AG04449 (cell line): ENCODE data around the gene ZNF334.

Source experiments
- CTCF ChIA-PET: fragments of 350-600 bp; formaldehyde crosslinking; extraction: SDS; loops from one replicate; lab custom pipeline; 2021; ENCODE audit warnings: antibody characterized with exemption; lab: Yijun Ruan, JAX
- POLR2A ChIA-PET: fragments of 400-600, 350-600 bp; formaldehyde crosslinking; extraction: SDS; loops from one replicate; lab custom pipeline; 2020; ENCODE audit warnings: antibody characterized with exemption, inconsistent platforms; lab: Yijun Ruan, JAX
- DNase-seq: peaks from one replicate; pipeline ENCODE4 v3.0.0-alpha.2; 2010; ENCODE audit warnings: low read depth, low spot score
- H3K4me3 ChIP-seq: 2 replicates; pipeline ENCODE4 v1.5.1; 2011; ENCODE audit warnings: low read depth, mild to moderate bottlenecking, control low read depth, low read length
- TF ChIP-seq, protein P1 (sequence below): IDR thresholded peaks from one replicate; pipeline ENCODE4 v1.5.1; 2011; ENCODE audit warnings: mild to moderate bottlenecking, moderate library complexity, low read length, control low read depth, inconsistent platforms; ENCODE audit not compliant: insufficient read depth; ENCODE audit errors: missing control alignments

ZNF334 gene

DNA sequence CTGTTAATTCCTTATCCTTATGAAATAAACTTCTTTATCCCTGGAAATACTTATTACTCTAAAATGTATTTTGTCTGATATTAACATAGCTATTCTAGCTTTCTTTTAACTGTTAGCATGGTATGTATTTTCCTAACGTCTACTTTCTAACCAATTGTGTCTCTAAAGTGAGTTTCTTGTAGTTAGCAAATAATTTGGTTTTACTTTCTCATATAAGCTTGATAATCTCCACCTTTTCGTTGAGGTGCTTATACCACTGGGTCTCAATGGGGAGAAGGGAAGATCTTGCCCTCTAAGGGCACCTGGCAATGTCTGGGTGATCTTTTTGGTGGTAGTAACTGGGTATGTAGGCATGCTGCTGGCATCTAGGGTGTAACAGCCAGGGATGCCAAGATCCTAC lies 25.7 kb downstream of the ZNF334 start:
- H3K4me3 ChIP-seq, result no peak overlapping the region
- POLR2A ChIA-PET, result no interaction called here
- no peak for DNase-seq
- TF ChIP-seq, protein P1, sequence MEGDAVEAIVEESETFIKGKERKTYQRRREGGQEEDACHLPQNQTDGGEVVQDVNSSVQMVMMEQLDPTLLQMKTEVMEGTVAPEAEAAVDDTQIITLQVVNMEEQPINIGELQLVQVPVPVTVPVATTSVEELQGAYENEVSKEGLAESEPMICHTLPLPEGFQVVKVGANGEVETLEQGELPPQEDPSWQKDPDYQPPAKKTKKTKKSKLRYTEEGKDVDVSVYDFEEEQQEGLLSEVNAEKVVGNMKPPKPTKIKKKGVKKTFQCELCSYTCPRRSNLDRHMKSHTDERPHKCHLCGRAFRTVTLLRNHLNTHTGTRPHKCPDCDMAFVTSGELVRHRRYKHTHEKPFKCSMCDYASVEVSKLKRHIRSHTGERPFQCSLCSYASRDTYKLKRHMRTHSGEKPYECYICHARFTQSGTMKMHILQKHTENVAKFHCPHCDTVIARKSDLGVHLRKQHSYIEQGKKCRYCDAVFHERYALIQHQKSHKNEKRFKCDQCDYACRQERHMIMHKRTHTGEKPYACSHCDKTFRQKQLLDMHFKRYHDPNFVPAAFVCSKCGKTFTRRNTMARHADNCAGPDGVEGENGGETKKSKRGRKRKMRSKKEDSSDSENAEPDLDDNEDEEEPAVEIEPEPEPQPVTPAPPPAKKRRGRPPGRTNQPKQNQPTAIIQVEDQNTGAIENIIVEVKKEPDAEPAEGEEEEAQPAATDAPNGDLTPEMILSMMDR, result no peak
- CTCF ChIA-PET, result no interaction called here

- TF ChIP-seq, protein P1, result no peak
- ChIA-PET POLR2A (no interaction called here), CTCF (interaction anchor here (1.2 kb wide), 1 partner anchor 14 kb away, joined by 3 read pairs; no protein-coding TSS in a partner anchor)
- no peak overlapping the region for H3K4me3 ChIP-seq
- no peak for DNase-seq
These were observed 27.9 kb downstream of the ZNF334 start for GRCh38 chr20:46485431-46485830.

- TF ChIP-seq, protein P1, result no peak
- ChIA-PET CTCF (interaction anchor here (1.2 kb wide), 1 partner anchor 13 kb away, joined by 3 read pairs; no protein-coding TSS in a partner anchor), POLR2A (no interaction called here)
- no peak for DNase-seq
- no peak overlapping the region for H3K4me3 ChIP-seq
These were observed 28.4 kb downstream of the ZNF334 start for GRCh38 chr20:46484954-46485353.

DNA sequence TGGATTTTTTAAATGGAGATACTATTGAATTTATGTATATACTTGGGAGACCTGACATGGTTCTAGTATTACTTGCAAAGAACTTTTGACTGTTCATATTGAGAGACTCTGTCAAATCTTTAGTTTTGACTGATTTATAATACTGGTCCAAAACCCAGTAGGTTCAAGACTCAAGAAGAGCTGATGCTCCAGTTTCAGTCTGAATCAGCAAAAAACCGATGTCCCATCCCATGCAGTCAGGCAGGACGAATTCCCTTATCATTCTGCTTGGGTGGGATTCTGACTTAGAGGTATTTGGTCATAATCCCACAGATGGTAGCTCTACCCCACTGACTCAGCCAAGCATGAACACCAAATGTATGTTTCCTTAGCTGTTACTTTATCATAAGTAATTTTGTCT lies 29.5 kb downstream of the ZNF334 start:
- no peak overlapping the region for H3K4me3 ChIP-seq
- no peak for DNase-seq
- TF ChIP-seq, protein P1, result no peak
- POLR2A ChIA-PET, result no interaction called here
- CTCF ChIA-PET, result no interaction called here

DNA sequence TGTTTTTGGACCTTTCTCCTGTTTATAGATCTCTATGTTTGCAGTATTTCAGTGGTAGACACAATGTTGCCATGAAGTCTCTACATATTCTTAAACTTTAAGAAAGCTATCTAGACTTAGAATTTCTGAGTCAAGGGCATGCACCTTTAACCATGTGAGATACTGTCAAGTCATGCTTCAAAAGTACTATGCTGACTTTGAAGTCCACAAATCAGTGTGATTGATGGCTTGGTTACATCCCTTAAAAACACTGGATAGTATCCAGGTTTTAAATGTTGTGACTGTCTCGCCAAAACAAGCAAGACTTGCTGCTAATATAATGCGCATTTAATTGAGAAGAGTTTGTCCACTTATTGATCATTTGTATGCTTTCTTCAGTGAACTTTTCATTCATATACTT lies 30.5 kb downstream of the ZNF334 start:
- DNase-seq, result no peak
- ChIA-PET CTCF (no interaction called here), POLR2A (no interaction called here)
- H3K4me3 ChIP-seq, result no peak overlapping the region
- TF ChIP-seq, protein P1, result no peak

DNA sequence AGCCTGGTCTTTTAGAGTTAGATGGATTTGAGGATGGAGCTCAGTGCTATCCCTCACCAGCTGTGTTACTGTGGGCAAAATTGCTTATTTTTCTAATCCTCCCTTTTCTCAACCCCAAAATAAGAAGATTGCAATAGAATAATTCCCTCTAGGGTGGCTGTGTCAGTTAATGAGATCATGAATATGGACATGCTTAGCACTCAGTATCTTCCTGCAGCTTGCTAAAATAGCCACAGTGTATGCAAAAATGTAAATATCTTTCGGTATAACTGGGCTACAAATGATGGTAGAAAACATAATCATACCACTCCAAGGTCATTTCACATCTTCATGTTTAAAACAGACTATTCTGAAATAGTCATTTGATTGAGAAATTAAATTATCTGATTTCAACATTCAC lies 35.7 kb downstream of the ZNF334 start:
- ChIA-PET CTCF (no interaction called here), POLR2A (no interaction called here)
- no peak for DNase-seq
- H3K4me3 ChIP-seq, result no peak overlapping the region
- TF ChIP-seq, protein P1, result no peak
